ENCODE measurements around the gene COPZ2.
A peak's percentile ranks its signal among the peaks of the same experiment; 100 is the strongest.

- TF ChIP-seq EZH2 (IDR thresholded peaks at IDR 0.05; ENCODE audit: low read length, unreplicated experiment) (no peak), CTCF (conservative IDR thresholded peaks at IDR 0.05; ENCODE audit: low read depth, low read length) (peak; percentile 17; the same call in 1 of the 2 replicates), EZH2phosphoT487 (IDR thresholded peaks at IDR 0.05; ENCODE audit: borderline replicate concordance, low read length) (no peak)
Observed at GRCh38 chr17:47999582-47999981, 38.0 kb downstream of the COPZ2 start.
